ENCODE data around the gene ZNF512. TPM values are rescaled to one million over a fixed set of nuclear protein-coding genes. Genes with fewer than 3 reads are reported as not detected.

The ZNF512 gene
- total and polyA plus RNA-seq, 12 donors, result 10.2 to 27.7 (median 19.6) TPM

DNA sequence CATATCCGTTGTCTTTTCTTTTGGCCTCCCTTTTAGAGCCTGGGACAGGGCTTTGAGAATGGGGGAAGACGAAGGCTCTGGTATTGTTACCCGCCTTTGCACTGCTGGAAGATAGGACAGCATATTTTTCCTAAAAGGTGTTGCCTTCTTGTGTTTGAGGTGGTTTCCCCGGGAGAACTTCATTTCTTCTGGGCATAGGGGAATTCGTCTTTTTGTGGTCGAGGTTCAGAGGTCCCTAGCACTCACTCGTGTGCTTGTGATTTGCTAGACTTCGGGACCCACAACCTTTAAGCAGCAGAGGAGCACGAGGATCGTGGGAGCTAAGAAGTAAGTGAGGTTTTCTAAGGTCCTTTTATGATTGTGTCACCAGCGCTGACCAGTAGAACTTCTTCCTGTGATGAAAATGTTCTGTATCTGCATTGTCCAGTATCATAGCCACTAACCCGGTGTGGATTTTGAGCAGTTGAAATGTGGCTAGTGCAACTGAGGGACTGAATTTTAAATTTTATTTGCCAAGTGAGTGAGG is 611 bp downstream of the ZNF512 start:
- Histone ChIP-seq H3K36me3 (no peaks in the 10 kb centered on the region), H3K27me3 (no peaks in the 10 kb centered on the region), H3K4me1 (peaks cover 0 to 39% (median 20%) of the 10 kb centered on the region in 9 donors), H3K9me3 (peaks cover 0 to 33% (median 9%) of the 10 kb centered on the region in 11 donors), H3K27ac (peak overlapping the region in 9 of 10 donors; percentile 40 to 85 (median 75)), H3K4me3 (peak overlapping the region; percentile 45 to 91 (median 72))
- 5 to 6% methylated on average over 12 of the region's 12 CpGs for WGBS, 2 donors
- intact Hi-C loops (cut with DNase I), result loop anchor here in 2 of 10 donors (5.0 to 10.0 kb wide), 3 partner anchors 89 to 159 kb away; partner anchors contain the start of genes FNDC4 (in 1 of the 2), GCKR (in 1 of the 2) and NRBP1 (in 1 of the 2)
- DNase-seq (no peak), ATAC-seq (peak in 4 of 8 donors; percentile 3 to 16 (median 13))
- TF ChIP-seq, protein P1, sequence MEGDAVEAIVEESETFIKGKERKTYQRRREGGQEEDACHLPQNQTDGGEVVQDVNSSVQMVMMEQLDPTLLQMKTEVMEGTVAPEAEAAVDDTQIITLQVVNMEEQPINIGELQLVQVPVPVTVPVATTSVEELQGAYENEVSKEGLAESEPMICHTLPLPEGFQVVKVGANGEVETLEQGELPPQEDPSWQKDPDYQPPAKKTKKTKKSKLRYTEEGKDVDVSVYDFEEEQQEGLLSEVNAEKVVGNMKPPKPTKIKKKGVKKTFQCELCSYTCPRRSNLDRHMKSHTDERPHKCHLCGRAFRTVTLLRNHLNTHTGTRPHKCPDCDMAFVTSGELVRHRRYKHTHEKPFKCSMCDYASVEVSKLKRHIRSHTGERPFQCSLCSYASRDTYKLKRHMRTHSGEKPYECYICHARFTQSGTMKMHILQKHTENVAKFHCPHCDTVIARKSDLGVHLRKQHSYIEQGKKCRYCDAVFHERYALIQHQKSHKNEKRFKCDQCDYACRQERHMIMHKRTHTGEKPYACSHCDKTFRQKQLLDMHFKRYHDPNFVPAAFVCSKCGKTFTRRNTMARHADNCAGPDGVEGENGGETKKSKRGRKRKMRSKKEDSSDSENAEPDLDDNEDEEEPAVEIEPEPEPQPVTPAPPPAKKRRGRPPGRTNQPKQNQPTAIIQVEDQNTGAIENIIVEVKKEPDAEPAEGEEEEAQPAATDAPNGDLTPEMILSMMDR (IDR thresholded peaks at IDR 0.05), result no peak

DNA sequence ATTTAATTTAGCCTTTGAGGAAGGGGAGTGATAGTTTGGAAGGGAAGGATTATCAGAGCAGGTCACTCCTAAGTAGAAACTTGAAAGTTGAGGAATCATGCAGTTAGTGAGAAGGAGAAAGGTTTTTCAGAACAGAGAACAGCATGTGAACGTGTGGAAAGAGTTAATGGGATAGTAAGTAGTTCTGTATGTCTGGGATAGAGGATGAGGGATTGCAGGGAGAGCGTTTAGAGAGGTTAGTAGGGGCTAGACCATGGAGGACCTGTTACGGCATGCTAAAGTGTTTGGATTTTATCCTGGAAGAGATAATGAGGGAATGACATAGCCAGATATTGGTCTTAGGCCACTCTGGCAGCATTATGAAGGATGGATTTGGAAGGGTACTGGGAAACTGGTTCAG is 1.8 kb downstream of the ZNF512 start:
- peaks cover 0 to 39% (median 20%) of the 10 kb centered on the region in 9 donors for H3K4me1 ChIP-seq
- peak overlapping the region in 1 of 10 donors; percentile 91 for H3K4me3 ChIP-seq
- 72 to 73% methylated on average over 3 of the region's 3 CpGs for WGBS, 2 donors
- H3K27me3 ChIP-seq, result no peaks in the 10 kb centered on the region
- no peaks in the 10 kb centered on the region for H3K36me3 ChIP-seq
- peaks cover 0 to 32% (median 7%) of the 10 kb centered on the region in 11 donors for H3K9me3 ChIP-seq
- DNase-seq (no peak), ATAC-seq (no peak)
- intact Hi-C loops (cut with DNase I), result loop anchor here in 2 of 10 donors (5.0 to 10.0 kb wide), 3 partner anchors 90 to 160 kb away; partner anchors contain the start of genes FNDC4 (in 1 of the 2), GCKR (in 1 of the 2) and NRBP1 (in 1 of the 2)
- no peak overlapping the region for H3K27ac ChIP-seq
- TF ChIP-seq, protein P1 (IDR thresholded peaks at IDR 0.05), result no peak

DNA sequence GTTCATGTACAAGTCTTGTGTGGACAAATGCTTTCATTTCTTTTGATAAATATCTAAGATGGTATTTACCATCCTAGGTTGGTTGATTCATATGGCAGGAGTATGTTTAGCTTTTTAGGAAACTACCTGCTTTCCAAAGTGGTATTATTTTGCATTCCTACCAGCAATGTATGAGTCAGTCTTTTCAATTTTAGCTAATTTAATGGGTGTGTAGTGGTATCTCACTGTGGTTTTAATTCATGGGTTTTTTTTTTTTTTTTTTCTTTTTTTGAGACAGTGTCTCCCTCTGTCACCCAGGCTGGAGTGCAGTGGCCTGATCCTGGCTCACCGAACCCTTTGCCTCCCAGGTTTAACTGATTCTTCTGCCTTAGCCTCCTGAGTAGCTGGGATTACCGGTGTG is 4.2 kb downstream of the ZNF512 start:
- no peak overlapping the region for H3K27ac ChIP-seq
- TF ChIP-seq, protein P1 (IDR thresholded peaks at IDR 0.05), result no peak
- no peak for DNase-seq
- no peak overlapping the region for H3K4me3 ChIP-seq
- ATAC-seq, result no peak
- H3K27me3 ChIP-seq, result no peaks in the 10 kb centered on the region
- WGBS, 2 donors, result 97 to 100% methylated on average over 2 of the region's 2 CpGs
- H3K36me3 ChIP-seq, result peaks cover 0 to 13% (median 0%) of the 10 kb centered on the region in 9 donors
- peaks cover 0 to 42% (median 10%) of the 10 kb centered on the region in 11 donors for H3K9me3 ChIP-seq
- H3K4me1 ChIP-seq, result peaks cover 0 to 43% (median 20%) of the 10 kb centered on the region in 9 donors
- intact Hi-C loops (cut with DNase I), result loop anchor here in 1 of 10 donors (10.0 kb wide), 2 partner anchors 92 to 162 kb away; partner anchors contain the start of genes FNDC4, GCKR and NRBP1

DNA sequence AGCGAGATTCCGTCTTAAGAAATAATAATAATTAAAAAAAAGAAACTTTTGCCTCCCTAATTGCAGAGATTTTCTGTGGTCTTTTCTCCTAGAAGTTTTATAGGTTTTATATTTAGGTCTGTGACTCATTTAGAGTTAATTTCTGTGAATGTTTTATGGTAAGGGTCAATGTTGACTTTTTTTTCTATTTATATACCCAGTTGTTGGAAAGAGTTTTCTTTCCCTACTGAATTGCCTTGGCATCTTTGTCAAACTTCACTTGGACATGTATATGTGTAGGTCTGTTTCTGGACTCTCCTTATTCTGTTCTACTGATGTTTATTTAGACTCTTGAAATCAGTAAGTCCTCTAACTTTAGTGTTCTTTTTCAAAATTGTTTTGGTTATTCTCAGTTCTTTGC is 5.5 kb downstream of the ZNF512 start:
- H3K4me1 ChIP-seq, result peaks cover 0 to 37% (median 20%) of the 10 kb centered on the region in 9 donors
- ATAC-seq, result no peak
- intact Hi-C loops (cut with DNase I), result loop anchor here in 1 of 10 donors (10.0 kb wide), 2 partner anchors 94 to 164 kb away; partner anchors contain the start of genes FNDC4, GCKR and NRBP1
- WGBS, 2 donors, result 97 to 98% methylated on average over 2 of the region's 2 CpGs
- TF ChIP-seq, protein P1 (IDR thresholded peaks at IDR 0.05), result no peak
- H3K9me3 ChIP-seq, result peaks cover 0 to 44% (median 10%) of the 10 kb centered on the region in 11 donors
- H3K27ac ChIP-seq, result no peak overlapping the region
- DNase-seq, result no peak
- no peaks in the 10 kb centered on the region for H3K27me3 ChIP-seq
- peaks cover 0 to 13% (median 0%) of the 10 kb centered on the region in 9 donors for H3K36me3 ChIP-seq
- no peak overlapping the region for H3K4me3 ChIP-seq
